Activated T-cell treated with anti-CD3 and anti-CD28 coated beads, Interleukin-2, amount 50 U/mL, for 72 hours (primary cell): Measurements from ENCODE around the gene NXN. TPM values are rescaled to one million over a fixed set of nuclear protein-coding genes. Genes with fewer than 3 reads are reported as not detected.

Source experiments
- ATAC-seq, 2 donors: fragments of 150-1000 bp; cut with Tn5 transposase; replicated peaks in 1 of 2; 2 replicates each; pipeline ENCODE4 v1.10.0; 2021; ENCODE audit warnings: moderate library complexity in 2 of 2, mild to moderate bottlenecking in 1 of 2
- DNase-seq, 2 donors: peaks; one replicate each; pipeline ENCODE4 v3.0.0; 2021 to 2022; ENCODE audit warnings: mixed read lengths in 1 of 2
- H3K27ac Mint-ChIP-seq: one replicate; pipeline ENCODE4 v1.8.0; 2022; ENCODE audit warnings: mild to moderate bottlenecking, moderate library complexity, mixed read lengths
- H3K27me3 Mint-ChIP-seq: one replicate; pipeline ENCODE4 v1.8.0; 2022; ENCODE audit warnings: low read depth, mixed read lengths
- H3K36me3 Mint-ChIP-seq, 2 donors: one replicate each; pipeline ENCODE4 v1.8.0; 2022; ENCODE audit warnings: mixed read lengths in 2 of 2, mild to moderate bottlenecking in 1 of 2; ENCODE audit not compliant: insufficient read depth in 2 of 2
- H3K4me1 Mint-ChIP-seq: one replicate; pipeline ENCODE4 v1.8.0; 2022; ENCODE audit warnings: low read depth, mixed read lengths
- H3K4me3 Mint-ChIP-seq, 2 donors: one replicate each; pipeline ENCODE4 v1.8.0; 2022; ENCODE audit warnings: mild to moderate bottlenecking in 2 of 2, mixed read lengths in 2 of 2, moderate library complexity in 2 of 2
- H3K9me3 Mint-ChIP-seq, 2 donors: one replicate each; pipeline ENCODE4 v1.8.0; 2022; ENCODE audit warnings: mixed read lengths in 2 of 2
- total RNA-seq, 2 donors: library from RNA; stranded (reverse); gene quantifications; one replicate each; pipeline ENCODE4 v1.2.3, GENCODE V29; 2022

The NXN gene
- total RNA-seq, result 1 to 10 TPM; 1.2 to 1.7 TPM

- peaks cover 21% of the 10 kb centered on the region for H3K4me1 Mint-ChIP-seq
- H3K9me3 Mint-ChIP-seq, result no peaks in the 10 kb centered on the region
- H3K36me3 Mint-ChIP-seq, result peaks cover 0 to 2% of the 10 kb centered on the region in 2 donors
- no peak within 1 kb of the TSS for H3K27ac Mint-ChIP-seq
- DNase-seq (peak; percentile 89 to 91), ATAC-seq (peak; percentile 85 to 87)
- H3K27me3 Mint-ChIP-seq, result peaks cover 35% of the 10 kb centered on the region
- peak within 1 kb of the TSS; percentile 79 to 86 for H3K4me3 Mint-ChIP-seq
Measured at GRCh38 chr17:979539-980405, at the start of gene NXN. NXN (minus strand) TSS chr17:979776.

GRCh38 chr17:1027044-1027443, 47.5 kb upstream of the NXN start:
- Mint-ChIP-seq H3K4me3 (no peak overlapping the region), H3K4me1 (no peaks in the 10 kb centered on the region), H3K9me3 (no peaks in the 10 kb centered on the region), H3K27me3 (no peaks in the 10 kb centered on the region), H3K36me3 (no peaks in the 10 kb centered on the region), H3K27ac (no peak overlapping the region)
- ATAC-seq, result no peak
- no peak for DNase-seq

- no peaks in the 10 kb centered on the region for H3K4me1 Mint-ChIP-seq
- no peaks in the 10 kb centered on the region for H3K36me3 Mint-ChIP-seq
Measured at GRCh38 chr17:1026599-1026975, 47.0 kb upstream of the NXN start.

GRCh38 chr17:1025733-1026598, 46.4 kb upstream of the NXN start:
- Mint-ChIP-seq H3K4me1 (no peaks in the 10 kb centered on the region), H3K27ac (no peak overlapping the region), H3K4me3 (no peak overlapping the region), H3K36me3 (no peaks in the 10 kb centered on the region), H3K9me3 (no peaks in the 10 kb centered on the region), H3K27me3 (no peaks in the 10 kb centered on the region)
- no peak for ATAC-seq
- no peak for DNase-seq

More at GRCh38 chr17:1026599-1026975, 47.0 kb upstream of the NXN start:
- ATAC-seq, result no peak
- no peak for DNase-seq
- no peak overlapping the region for H3K27ac Mint-ChIP-seq
- H3K4me3 Mint-ChIP-seq, result no peak overlapping the region
- no peaks in the 10 kb centered on the region for H3K27me3 Mint-ChIP-seq
- no peaks in the 10 kb centered on the region for H3K9me3 Mint-ChIP-seq

- no peak for DNase-seq
- Mint-ChIP-seq H3K27me3 (no peaks in the 10 kb centered on the region), H3K36me3 (no peaks in the 10 kb centered on the region), H3K9me3 (no peaks in the 10 kb centered on the region), H3K4me1 (no peaks in the 10 kb centered on the region), H3K27ac (no peak overlapping the region), H3K4me3 (no peak overlapping the region)
- no peak for ATAC-seq
Measured at GRCh38 chr17:1024076-1024475, 44.5 kb upstream of the NXN start.

GRCh38 chr17:1022278-1023024, 42.9 kb upstream of the NXN start:
- H3K9me3 Mint-ChIP-seq, result no peaks in the 10 kb centered on the region
- no peak overlapping the region for H3K4me3 Mint-ChIP-seq
- H3K4me1 Mint-ChIP-seq, result no peaks in the 10 kb centered on the region
- H3K27ac Mint-ChIP-seq, result no peak overlapping the region
- DNase-seq (no peak), ATAC-seq (no peak)
- H3K27me3 Mint-ChIP-seq, result no peaks in the 10 kb centered on the region
- H3K36me3 Mint-ChIP-seq, result no peaks in the 10 kb centered on the region

GRCh38 chr17:1021147-1021546, 41.6 kb upstream of the NXN start:
- no peak for ATAC-seq
- no peaks in the 10 kb centered on the region for H3K4me1 Mint-ChIP-seq
- no peaks in the 10 kb centered on the region for H3K36me3 Mint-ChIP-seq
- no peaks in the 10 kb centered on the region for H3K9me3 Mint-ChIP-seq
- H3K4me3 Mint-ChIP-seq, result no peak overlapping the region
- no peak for DNase-seq
- no peaks in the 10 kb centered on the region for H3K27me3 Mint-ChIP-seq
- no peak overlapping the region for H3K27ac Mint-ChIP-seq

GRCh38 chr17:1019451-1019850, 39.9 kb upstream of the NXN start:
- Mint-ChIP-seq H3K4me3 (no peak overlapping the region), H3K27ac (no peak overlapping the region), H3K9me3 (no peaks in the 10 kb centered on the region), H3K36me3 (no peaks in the 10 kb centered on the region), H3K27me3 (no peaks in the 10 kb centered on the region), H3K4me1 (no peaks in the 10 kb centered on the region)
- DNase-seq (no peak), ATAC-seq (no peak)

- no peak for ATAC-seq
- DNase-seq, result no peak
- no peak overlapping the region for H3K27ac Mint-ChIP-seq
- H3K27me3 Mint-ChIP-seq, result no peaks in the 10 kb centered on the region
- H3K36me3 Mint-ChIP-seq, result no peaks in the 10 kb centered on the region
- H3K4me3 Mint-ChIP-seq, result no peak overlapping the region
- no peaks in the 10 kb centered on the region for H3K4me1 Mint-ChIP-seq
- no peaks in the 10 kb centered on the region for H3K9me3 Mint-ChIP-seq
Measured at GRCh38 chr17:1018547-1018946, 39.0 kb upstream of the NXN start.

- Mint-ChIP-seq H3K27me3 (no peaks in the 10 kb centered on the region), H3K9me3 (no peaks in the 10 kb centered on the region), H3K4me1 (no peaks in the 10 kb centered on the region), H3K36me3 (no peaks in the 10 kb centered on the region), H3K27ac (no peak overlapping the region), H3K4me3 (no peak overlapping the region)
- ATAC-seq, result no peak
- DNase-seq, result no peak
Measured at GRCh38 chr17:1013729-1014090, 34.1 kb upstream of the NXN start.

GRCh38 chr17:1012823-1013728, 33.5 kb upstream of the NXN start:
- Mint-ChIP-seq H3K27me3 (no peaks in the 10 kb centered on the region), H3K4me3 (no peak overlapping the region), H3K4me1 (no peaks in the 10 kb centered on the region), H3K9me3 (no peaks in the 10 kb centered on the region), H3K36me3 (no peaks in the 10 kb centered on the region), H3K27ac (no peak overlapping the region)
- ATAC-seq (no peak), DNase-seq (no peak)
